ENCODE results near the gene ARFRP1.

GRCh38 chr20:63653974-63654668 lies 53.7 kb downstream of the ARFRP1 start:
- no peak for TF ChIP-seq ELF4 (CRISPR knock-in tag; IDR thresholded peaks at IDR 0.05; ENCODE audit: borderline replicate concordance)
- TF ChIP-seq MAX (IDR thresholded peaks at IDR 0.05): no peak
- no peak for TF ChIP-seq MXD4 (CRISPR knock-in tag; IDR thresholded peaks at IDR 0.05)
- no peak for TF ChIP-seq KLF6 (CRISPR knock-in tag; IDR thresholded peaks at IDR 0.05)
- TF ChIP-seq ETV6 (CRISPR knock-in tag; conservative IDR thresholded peaks at IDR 0.05): no peak
- no peak for TF ChIP-seq ZNF34 (CRISPR knock-in tag; IDR thresholded peaks at IDR 0.05; ENCODE audit: borderline replicate concordance)
- TF ChIP-seq HNRNPK (IDR thresholded peaks at IDR 0.05; ENCODE audit: low read depth, low read length, poor library complexity, severe bottlenecking): no peak
- no peak for TF ChIP-seq NR3C1 (CRISPR knock-in tag; IDR thresholded peaks at IDR 0.05)
